K562 (cell line): ENCODE results near the gene MAML1. TPM values are rescaled to one million over a fixed set of nuclear protein-coding genes. Genes with fewer than 3 reads are reported as not detected.

Experiments used
- ATAC-seq: fragments of 200-7000 bp; cut with Tn5 transposase; 3 replicates; pipeline ENCODE4 v1.9.1; 2020; ENCODE audit warnings: moderate library complexity
- BruUV-seq: library from RNA; stranded (reverse); fragments of 400-500 nt; replicated peaks from 2 replicates; lab custom pipeline; 2021; lab: Mats Ljungman, UMichigan
- CTCF ChIA-PET: fragments of 300-600 bp; formaldehyde crosslinking; extraction: SDS; loops from one replicate; lab custom pipeline; 2021; ENCODE audit warnings: low intra/inter-chr PET ratio; lab: Yijun Ruan, JAX
- POLR2A ChIA-PET: fragments of 300-600, 350-650 bp; sonication (Branson Sonifier 250); formaldehyde crosslinking; extraction: SDS; loops from one replicate; lab custom pipeline; 2021; ENCODE audit warnings: antibody characterized with exemption, inconsistent platforms; lab: Yijun Ruan, JAX
- DNase-seq, 4 experiments: peaks; one replicate each; pipeline versions ENCODE4 v3.0.0 to v3.0.0-alpha.2; 2011 to 2018; ENCODE audit warnings: low spot score in 3 of 4, mixed read lengths in 3 of 4; ENCODE audit errors: extremely low read depth in 1 of 4
- FAIRE-seq: peaks from 2 replicates; lab custom pipeline; 2011; peaks lifted over from hg19 to GRCh38; lab: Jason Lieb, UNC
- H2AFZ ChIP-seq: 2 replicates; pipeline ENCODE4 v1.6.0; 2011; ENCODE audit warnings: low read depth, low read length, control low read depth, inconsistent platforms
- H3K27ac ChIP-seq: fragments of 200-600 bp; 3 replicates; pipeline ENCODE4 v1.8.0; 2011; ENCODE audit warnings: low read depth, mild to moderate bottlenecking, control low read depth, inconsistent platforms, low read length, moderate library complexity, mixed read lengths; ENCODE audit errors: extremely low read depth
- H3K27me3 ChIP-seq, 2 experiments: fragments of 300-600 bp in 1 of 2; 2 replicates in 1 of 2; 3 replicates in 1 of 2; pipeline versions ENCODE4 v1.6.0 to v1.8.0; 2011; ENCODE audit warnings: inconsistent platforms in 2 of 2, low read length in 2 of 2, mild to moderate bottlenecking in 1 of 2, mixed read lengths in 1 of 2, moderate library complexity in 1 of 2; ENCODE audit not compliant: control insufficient read depth in 2 of 2, insufficient read depth in 2 of 2
- H3K36me3 ChIP-seq: fragments of 300-600 bp; 3 replicates; pipeline ENCODE4 v1.8.0; 2011; ENCODE audit warnings: mild to moderate bottlenecking, low read length, inconsistent platforms; ENCODE audit not compliant: control insufficient read depth, insufficient read depth
- H3K4me1 ChIP-seq, 2 experiments: fragments of 200-600 bp in 1 of 2; replicated peaks in 1 of 2; 2 replicates in 1 of 2; 3 replicates in 1 of 2; pipeline versions ENCODE4 v1.5.1 to v1.8.0; 2011; ENCODE audit warnings: inconsistent platforms in 2 of 2, low read length in 2 of 2, mild to moderate bottlenecking in 1 of 2, mixed read lengths in 1 of 2, moderate library complexity in 1 of 2; ENCODE audit not compliant: control insufficient read depth in 2 of 2, insufficient read depth in 2 of 2
- H3K4me2 ChIP-seq: 2 replicates; pipeline ENCODE4 v1.6.1; 2011; ENCODE audit warnings: low read length, control low read depth, inconsistent platforms, mixed read lengths; ENCODE audit not compliant: insufficient read depth
- H3K4me3 ChIP-seq: fragments of 200-600 bp; sonication (generic), shearing (Covaris generic); 2 replicates; pipeline ENCODE4 v1.5.1; 2016; ENCODE audit warnings: control low read depth, inconsistent platforms
- H3K79me2 ChIP-seq: fragments of 200-600 bp; 3 replicates; pipeline ENCODE4 v1.8.0; 2011; ENCODE audit warnings: low read length, inconsistent platforms; ENCODE audit not compliant: control insufficient read depth, insufficient read depth
- H3K9ac ChIP-seq, 2 experiments: 2 replicates each; pipeline versions ENCODE4 v1.6.0 to v1.6.1; 2011; ENCODE audit warnings: low read depth in 2 of 2, low read length in 2 of 2, control low read depth in 1 of 2, inconsistent platforms in 1 of 2, mild to moderate bottlenecking in 1 of 2, mixed read lengths in 1 of 2; ENCODE audit not compliant: insufficient read depth in 1 of 2
- H3K9me1 ChIP-seq: one replicate; pipeline ENCODE4 v1.6.0; 2011; ENCODE audit warnings: inconsistent platforms, mild to moderate bottlenecking, low read length, moderate library complexity; ENCODE audit not compliant: control insufficient read depth, insufficient read depth
- H3K9me3 ChIP-seq: replicated peaks from 2 replicates; pipeline ENCODE4 v1.5.1; 2011; ENCODE audit warnings: low read depth, low read length, inconsistent platforms; ENCODE audit not compliant: control insufficient read depth, insufficient read depth
- H4K20me1 ChIP-seq: replicated peaks from 2 replicates; pipeline ENCODE4 v1.6.1; 2011; ENCODE audit warnings: low read length, inconsistent platforms, mixed read lengths; ENCODE audit not compliant: control insufficient read depth, insufficient read depth
- BCLAF1 ChIP-seq, 2 experiments: fragments of 450-650 bp in 1 of 2; IDR thresholded peaks; 2 replicates each; pipeline ENCODE4 v1.6.1; 2011 to 2017; ENCODE audit warnings: low read depth in 2 of 2, antibody characterized with exemption in 1 of 2, borderline replicate concordance in 1 of 2, low read length in 1 of 2, mild to moderate bottlenecking in 1 of 2, mixed read lengths in 1 of 2; ENCODE audit not compliant: control insufficient read depth in 1 of 2
- PHF20 ChIP-seq: fragments of 450-650 bp; IDR thresholded peaks from 2 replicates; pipeline ENCODE4 v1.6.1; 2018; ENCODE audit not compliant: partially characterized antibody
- SP1 ChIP-seq: sonication (generic); formaldehyde crosslinking; IDR thresholded peaks from 2 replicates; pipeline ENCODE4 v1.8.1; 2022; ENCODE audit warnings: mild to moderate bottlenecking, missing genetic modification reagents
- ZBTB17 ChIP-seq: fragments of 450-650 bp; formaldehyde crosslinking; IDR thresholded peaks from 2 replicates; pipeline ENCODE4 v1.4.0; 2020; ENCODE audit warnings: mild to moderate bottlenecking
- ZNF23 ChIP-seq: fragments of 250-450 bp; sonication (Bioruptor Pico); IDR thresholded peaks from 2 replicates; pipeline ENCODE4 v1.4.0; 2020; ENCODE audit warnings: mild to moderate bottlenecking
- ZNF589 ChIP-seq: fragments of 200-800 bp; sonication (Bioruptor generic); IDR thresholded peaks from 2 replicates; pipeline ENCODE4 v1.6.1; 2016; ENCODE audit warnings: low read depth, missing genetic modification characterization, missing compliant biosample characterization
- WGBS: fragments of 100-300 bp; shearing (Covaris generic); methylation state at CpG from one replicate; pipeline ENCODE4 v1.1.6; 2016; ENCODE audit warnings: low coverage, mixed read lengths; ENCODE audit not compliant: insufficient coverage; ENCODE audit errors: missing lambda C conversion rate; 5-methylcytosine and 5-hydroxymethylcytosine counted together
- in situ Hi-C: fragments of 300-500 bp; cut with MboI; formaldehyde crosslinking; loops from 4 replicates; pipeline ENCODE4 v1.15.0; 2018; ENCODE audit warnings: inconsistent platforms, mixed read lengths
- intact Hi-C: fragments of 100-400 bp; cut with micrococcal nuclease; formaldehyde crosslinking; loops from 2 replicates; pipeline ENCODE4 v1.14.2; 2022
- polyA plus RNA-seq, 8 experiments: library from polyadenylated mRNA; depleted of rRNA in 4 of 8; stranded (reverse) in 5 of 8; unstranded in 3 of 8; fragments of >200 nt; fragmentation: Nextera tagmentation in 2 of 8; fragmentation: Illumina TruSeq in 1 of 8; extraction: Ambion mirVana in 2 of 8; extraction: Trizol in 1 of 8; gene quantifications; 2 replicates each; pipeline versions ENCODE4 v1.2.1 to v1.2.3, GENCODE V29; 2011 to 2014; ENCODE audit warnings: inconsistent platforms in 1 of 8, missing spikeins in 1 of 8
- total RNA-seq, 7 experiments: library from RNA; depleted of rRNA in 6 of 7; stranded (reverse); fragments of >200 nt in 6 of 7; fragmentation: Illumina TruSeq in 2 of 7; extraction: Trizol in 2 of 7; gene quantifications; 2 replicates each; pipeline versions ENCODE4 v1.2.1 to v1.2.3, GENCODE V29; 2011 to 2021; ENCODE audit warnings: low replicate concordance in 1 of 7

MAML1 gene
- total and polyA plus RNA-seq, 9 of the 15 experiments (the other 6 are each of a cell fraction or from before 2014, with no cell fraction given) = 0.32 to 18.4 (median 7.0) TPM

DNA sequence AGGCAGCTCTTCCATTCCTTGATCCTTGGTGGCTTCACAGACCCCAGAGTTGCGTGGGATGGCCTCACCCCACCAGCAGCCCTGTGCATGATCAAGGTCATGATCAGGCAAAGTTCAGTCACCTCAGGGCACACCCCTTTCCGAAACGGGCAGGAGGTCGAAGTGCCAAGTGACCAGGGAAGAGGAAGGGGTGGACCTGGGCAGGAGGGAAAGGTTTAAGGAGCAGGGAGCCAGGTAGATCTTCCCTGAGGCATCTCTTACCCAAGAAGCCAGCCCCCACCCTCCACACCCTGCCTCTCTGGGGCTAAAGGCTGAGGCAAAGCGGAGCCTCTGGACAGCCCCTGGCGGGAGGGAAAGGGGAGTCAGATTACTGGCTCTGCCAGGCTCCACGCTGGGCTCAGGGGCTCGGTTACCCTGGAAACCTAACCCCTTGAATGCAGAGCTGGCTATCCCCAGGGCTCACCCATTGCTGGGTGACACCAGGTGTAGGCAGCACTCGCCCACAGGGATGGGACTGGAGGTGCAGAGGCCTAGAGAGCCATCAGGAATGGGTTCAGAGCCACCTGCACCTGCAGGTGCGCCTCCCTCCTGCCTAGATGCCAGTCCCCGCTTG, 70.4 kb downstream of the MAML1 start:
- no peaks in the 10 kb centered on the region for H3K9me3 ChIP-seq
- H2AFZ ChIP-seq = no peak overlapping the region
- DNase-seq = no peak
- H3K4me3 ChIP-seq = no peak overlapping the region
- H3K9me1 ChIP-seq = peaks cover 6% of the 10 kb centered on the region
- peaks cover 62% of the 10 kb centered on the region; the same call in 2 of the 3 replicates for H3K36me3 ChIP-seq
- POLR2A ChIA-PET = interaction anchor here (0.8 to 1.8 kb wide), 5 partner anchors 9 to 104 kb away, joined by 3 to 5 read pairs (median 3); no protein-coding TSS in a partner anchor
- WGBS = 78% methylated on average over 7 of the region's 11 CpGs
- no TSS peak for BruUV-seq
- CTCF ChIA-PET = no interaction called here
- intact Hi-C loops = no loop called here
- H3K4me2 ChIP-seq = no peak overlapping the region
- no peaks in the 10 kb centered on the region for H3K27me3 ChIP-seq
- peak overlapping the region in 1 of 2 experiments; percentile 78; a peak in 2 of 4 replicates for H3K9ac ChIP-seq
- H3K27ac ChIP-seq = no peak overlapping the region; the same call in 2 of the 3 replicates
- H3K4me1 ChIP-seq = peaks cover 23 to 77% of the 10 kb centered on the region in 2 experiments
- TF ChIP-seq PHF20 (no peak), SP1 (CRISPR knock-in tag) (no peak), ZNF589 (CRISPR knock-in tag) (no peak), ZNF23 (CRISPR knock-in tag) (no peak), BCLAF1 (IDR thresholded peaks at IDR 0.05; ENCODE audit: borderline replicate concordance in 1 of 2, control insufficient read depth in 1 of 2, low read depth in 2 of 2, low read length in 1 of 2) (no peak), ZBTB17 (CRISPR knock-in tag) (no peak)
- peaks cover 45% of the 10 kb centered on the region for H3K79me2 ChIP-seq
- FAIRE-seq = no peak
- in situ Hi-C loops = no loop called here
- H4K20me1 ChIP-seq = no peaks in the 10 kb centered on the region
- no peak for ATAC-seq
